Anterior cingulate cortex (tissue), 58 donors: Measurements from ENCODE around the gene RNASE13.

ENCODE experiments used
- DNase-seq, 58 donors: peaks; one replicate each; lab custom pipeline; 2025; lab: John Stamatoyannopoulos, UW

Gene RNASE13

GRCh38 chr14:21068521-21069387, 34.1 kb upstream of the RNASE13 start:
- DNase-seq = peak in 45 of 58 donors; percentile 6 to 56 (median 34)

GRCh38 chr14:21066882-21067502, 32.4 kb upstream of the RNASE13 start:
- DNase-seq = no peak

- no peak for DNase-seq
These were observed 28.9 kb upstream of the RNASE13 start for GRCh38 chr14:21063479-21063878.

DNA sequence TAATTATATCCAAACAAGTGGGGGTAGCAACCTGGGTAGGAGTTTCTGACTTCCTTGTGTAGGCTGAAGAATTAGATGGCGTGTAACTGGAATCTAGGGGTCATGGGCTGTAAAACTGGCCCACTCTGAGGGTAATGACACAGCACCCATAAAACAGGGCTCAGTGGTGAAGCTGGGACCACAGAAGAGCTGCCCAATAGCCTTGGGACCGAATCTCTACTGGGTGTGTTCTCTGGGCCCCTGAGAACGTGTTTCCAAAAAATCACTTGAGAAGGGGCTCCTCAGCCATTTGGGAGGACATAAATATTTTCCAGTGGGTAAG, 26.7 kb upstream of the RNASE13 start:
- no peak for DNase-seq

- DNase-seq = no peak
These were observed 26.2 kb upstream of the RNASE13 start for GRCh38 chr14:21060614-21061346.

DNA sequence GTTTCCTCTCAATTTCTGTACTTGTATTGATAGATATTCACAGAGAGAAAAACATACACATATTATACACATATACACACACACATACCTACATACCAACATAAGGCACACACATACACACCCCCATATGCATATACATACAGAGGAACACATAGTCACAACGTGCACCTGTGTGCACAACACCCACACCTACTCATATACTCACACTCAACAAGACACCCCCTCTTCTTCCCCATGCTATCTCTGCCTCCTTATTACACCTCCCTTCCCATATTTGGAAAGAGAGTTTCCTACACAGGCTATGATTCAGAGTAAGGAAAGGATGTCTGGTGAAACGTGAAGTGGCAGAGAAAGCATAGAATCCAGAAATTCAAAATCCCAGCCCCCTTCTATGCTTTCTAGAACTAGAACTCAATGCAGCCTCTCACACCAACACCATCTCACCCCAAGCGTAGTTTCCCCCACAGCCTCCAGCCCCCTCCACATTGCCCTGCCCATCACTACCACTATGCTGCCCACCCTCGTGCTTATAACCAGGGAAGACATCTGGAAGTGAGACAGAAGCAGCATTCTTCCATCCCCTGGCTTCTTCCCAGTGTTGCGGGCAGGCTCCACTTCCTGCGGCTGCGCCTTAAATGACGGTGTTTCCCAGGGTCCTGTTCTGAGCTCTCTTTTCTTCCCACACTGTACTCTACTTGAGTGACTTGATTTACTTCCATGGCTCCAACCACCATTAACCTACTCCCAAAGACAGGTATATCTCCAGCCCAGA, 25.4 kb upstream of the RNASE13 start:
- DNase-seq = peak in 9 of 58 donors; percentile 6 to 36 (median 11)

GRCh38 chr14:21058903-21059302, 24.3 kb upstream of the RNASE13 start:
- no peak for DNase-seq

DNA sequence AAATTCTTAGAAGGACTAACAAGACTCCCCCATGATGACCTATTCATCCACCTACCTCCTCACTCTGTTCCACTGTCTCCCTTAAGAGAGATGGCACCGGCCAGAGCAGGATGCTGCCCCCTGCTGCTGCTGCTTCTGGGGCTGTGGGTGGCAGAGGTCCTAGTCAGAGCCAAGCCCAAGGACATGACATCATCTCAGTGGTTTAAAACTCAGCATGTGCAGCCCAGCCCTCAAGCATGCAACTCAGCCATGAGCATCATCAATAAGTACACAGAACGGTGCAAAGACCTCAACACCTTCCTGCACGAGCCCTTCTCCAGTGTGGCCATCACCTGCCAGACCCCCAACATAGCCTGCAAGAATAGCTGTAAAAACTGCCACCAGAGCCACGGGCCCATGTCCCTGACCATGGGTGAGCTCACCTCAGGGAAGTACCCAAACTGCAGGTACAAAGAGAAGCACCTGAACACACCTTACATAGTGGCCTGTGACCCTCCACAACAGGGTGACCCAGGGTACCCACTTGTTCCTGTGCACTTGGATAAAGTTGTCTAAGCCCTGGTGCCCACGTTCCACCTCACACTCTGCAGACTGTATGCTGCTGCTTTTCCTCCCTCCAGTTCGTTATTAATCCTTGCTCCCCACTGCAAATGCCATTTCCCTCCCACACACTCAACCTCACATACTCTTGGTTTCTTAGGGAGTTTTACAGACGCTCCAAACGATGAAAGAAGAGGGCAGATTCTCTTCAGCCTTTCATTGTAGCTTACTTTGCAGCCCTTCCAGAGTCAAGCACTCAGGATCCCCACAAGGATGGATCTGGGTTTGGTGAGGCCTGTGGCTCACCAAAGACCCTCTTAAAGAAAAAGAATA, 23.4 kb upstream of the RNASE13 start, which contains the start of gene RNASE8:
RNASE8 (plus strand) TSS at position 20 of the 873 bp plus-strand sequence; CDS start at position 91, 71 bp downstream.
- no peak for DNase-seq

- DNase-seq = no peak
These were observed 22.0 kb upstream of the RNASE13 start for GRCh38 chr14:21056520-21057163.

DNA sequence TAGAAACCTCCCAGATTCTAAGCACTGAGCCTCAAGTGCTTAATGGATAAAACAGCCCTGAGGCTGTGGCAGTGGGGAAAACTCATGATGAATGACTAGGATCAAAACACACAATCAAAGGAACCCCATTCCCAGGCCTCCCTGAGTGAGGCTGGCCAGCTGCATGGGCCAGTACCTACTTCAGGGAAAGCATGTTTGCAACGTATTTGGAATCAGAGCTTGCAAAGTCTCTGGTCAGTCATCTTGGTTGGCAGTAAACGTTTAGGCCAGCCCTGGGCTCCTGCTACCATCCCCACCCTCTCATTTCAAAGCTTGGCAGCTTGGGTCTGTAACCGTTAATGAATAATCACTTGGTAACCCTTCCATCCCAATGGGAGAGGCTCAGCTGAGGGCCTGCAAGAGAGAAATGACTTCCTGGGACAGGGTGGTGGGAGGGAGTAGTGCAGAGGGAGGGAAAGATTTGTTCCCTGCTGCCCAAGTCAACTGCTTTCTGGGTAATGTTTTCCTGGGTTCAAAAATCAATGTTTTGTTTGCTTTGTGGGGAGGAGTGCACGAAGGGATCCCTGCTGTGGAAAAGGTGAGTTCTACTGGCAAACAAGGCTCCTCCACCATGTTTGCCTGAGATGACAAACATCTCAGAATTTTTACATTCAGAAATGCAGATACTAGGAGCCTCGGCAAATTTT, 21.0 kb upstream of the RNASE13 start:
- DNase-seq = no peak

DNA sequence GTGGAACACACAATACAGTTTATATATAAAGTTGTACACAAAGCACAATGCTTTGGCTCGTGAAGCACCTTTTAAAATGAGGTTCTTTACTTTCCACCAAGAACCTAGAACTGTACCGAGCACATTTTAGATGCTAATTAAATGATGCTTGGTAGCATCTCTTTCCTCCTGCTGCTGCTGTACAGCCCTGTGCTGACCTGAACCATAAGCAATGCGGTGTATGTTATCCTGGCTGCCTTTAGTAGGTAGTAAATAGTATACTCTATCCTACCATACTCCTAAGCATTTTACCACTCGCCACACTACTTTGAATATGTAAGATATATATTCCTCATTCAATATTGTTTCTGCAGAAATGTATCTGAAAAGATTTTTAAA, 20.1 kb upstream of the RNASE13 start:
- DNase-seq = no peak

DNA sequence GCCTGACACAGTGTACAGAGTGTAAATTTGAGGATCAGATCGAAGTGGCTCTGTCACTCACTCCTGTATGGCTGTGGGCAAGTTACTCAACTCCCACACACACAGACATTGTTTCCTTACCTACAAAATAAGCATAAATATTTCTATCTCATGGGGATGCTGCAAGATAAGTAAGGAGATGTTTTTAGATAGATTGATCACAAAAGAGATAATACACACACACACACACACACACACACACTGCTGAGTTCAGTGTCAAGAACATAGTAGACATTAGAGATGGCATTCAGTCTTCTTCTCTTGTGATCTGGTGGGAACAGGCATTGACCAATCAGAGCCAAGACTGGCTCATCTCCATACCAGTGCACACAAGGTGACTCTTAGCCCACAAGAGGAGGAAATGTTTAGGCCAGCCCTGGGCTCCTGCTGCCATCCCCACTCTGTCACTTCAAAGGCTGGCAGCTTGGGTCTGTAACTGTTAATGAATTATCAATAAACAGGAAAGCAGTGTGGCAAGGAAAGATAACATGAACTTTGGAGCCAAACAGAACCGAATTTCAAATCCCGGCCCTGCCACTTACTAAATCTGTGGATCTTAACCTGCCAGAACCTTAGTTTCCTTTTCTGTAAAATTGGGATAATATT, 19.6 kb upstream of the RNASE13 start:
- no peak for DNase-seq

GRCh38 chr14:21053184-21054122, 18.8 kb upstream of the RNASE13 start:
- DNase-seq = no peak

DNA sequence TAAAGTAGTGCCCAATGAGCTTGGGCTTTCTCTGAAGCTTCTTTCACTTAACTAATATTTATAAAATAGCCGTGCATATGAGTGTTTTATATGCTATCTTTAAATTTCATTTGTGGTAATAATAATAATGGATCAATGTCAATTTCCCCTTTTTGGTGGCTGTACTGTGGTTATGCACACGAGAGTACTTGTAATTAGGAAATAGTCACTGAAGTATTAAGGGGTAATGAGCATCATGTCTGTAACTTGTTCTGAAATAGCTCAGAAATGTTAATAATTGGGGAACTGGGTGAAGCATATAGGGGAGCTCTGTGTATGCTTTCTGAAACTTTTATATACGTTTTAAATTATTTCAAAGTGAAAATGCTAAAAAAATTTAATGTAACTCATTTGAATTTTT, 16.0 kb upstream of the RNASE13 start:
- DNase-seq = no peak

DNA sequence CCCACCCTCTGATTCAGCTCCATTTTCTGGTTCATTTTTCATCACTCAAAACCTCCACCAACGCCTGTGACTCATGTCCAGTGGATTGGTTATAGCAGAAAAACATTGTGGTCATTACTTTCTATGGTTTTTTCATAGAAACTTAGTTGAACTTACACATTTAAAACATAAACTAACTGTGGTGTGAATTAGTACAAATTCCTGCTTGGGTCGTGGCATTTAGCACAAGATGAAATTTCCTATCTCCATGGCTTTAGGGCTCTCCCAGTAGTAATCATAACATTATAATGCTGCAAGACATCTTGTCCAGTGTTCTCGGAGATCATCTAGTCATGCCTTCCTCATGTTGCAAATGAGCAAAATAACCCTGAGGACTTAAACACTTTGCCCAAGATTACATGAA, 14.7 kb upstream of the RNASE13 start:
- no peak for DNase-seq

GRCh38 chr14:21048638-21049037, 14.0 kb upstream of the RNASE13 start:
- DNase-seq = no peak

DNA sequence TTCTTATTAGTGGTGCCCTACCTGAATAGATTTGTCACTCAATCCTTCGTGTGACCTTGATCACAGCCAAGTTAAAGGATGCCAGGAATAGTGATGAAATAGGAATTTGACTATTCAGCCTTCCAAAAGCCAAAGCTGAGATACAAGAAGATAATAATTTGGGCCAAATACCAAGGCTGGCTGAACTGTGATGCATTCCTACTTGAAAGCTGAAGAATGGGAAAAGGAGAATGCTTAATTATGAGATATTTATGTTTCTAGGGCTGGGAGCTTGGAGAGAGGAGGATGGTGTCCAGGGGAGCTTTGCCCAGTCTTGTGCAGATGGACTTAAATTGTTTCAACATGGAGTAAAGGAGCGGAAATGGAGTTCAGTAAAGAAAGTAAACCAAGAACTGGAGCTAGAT, 12.8 kb upstream of the RNASE13 start:
- DNase-seq = no peak
